ENCODE results near the gene DES.
"Not testable (repeated sequence)": the region's sequence is repeated elsewhere in the genome, so short reads cannot be mapped to it uniquely, and the experiment has no call there.

The DES gene

DNA sequence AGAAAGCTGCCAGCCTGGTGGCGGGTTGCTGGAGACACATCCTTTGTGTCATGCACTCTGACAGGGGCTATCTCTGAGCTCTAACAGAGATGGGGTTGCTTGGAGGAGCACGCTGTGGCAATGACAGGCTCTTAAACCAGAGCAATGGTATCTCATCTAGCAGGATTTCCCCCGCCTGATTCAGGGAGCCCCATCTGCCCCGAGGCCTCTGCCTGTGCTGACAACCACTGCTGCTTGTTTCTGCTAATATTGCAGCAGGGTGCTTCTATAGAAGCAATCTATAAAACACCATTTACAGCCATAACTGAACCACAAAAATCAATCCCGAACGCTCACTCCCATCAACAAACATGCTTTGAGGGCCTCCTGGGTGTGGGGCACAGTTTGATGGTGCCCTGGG is 17.6 kb upstream of the DES start:
- ATAC-seq = no peak

DNA sequence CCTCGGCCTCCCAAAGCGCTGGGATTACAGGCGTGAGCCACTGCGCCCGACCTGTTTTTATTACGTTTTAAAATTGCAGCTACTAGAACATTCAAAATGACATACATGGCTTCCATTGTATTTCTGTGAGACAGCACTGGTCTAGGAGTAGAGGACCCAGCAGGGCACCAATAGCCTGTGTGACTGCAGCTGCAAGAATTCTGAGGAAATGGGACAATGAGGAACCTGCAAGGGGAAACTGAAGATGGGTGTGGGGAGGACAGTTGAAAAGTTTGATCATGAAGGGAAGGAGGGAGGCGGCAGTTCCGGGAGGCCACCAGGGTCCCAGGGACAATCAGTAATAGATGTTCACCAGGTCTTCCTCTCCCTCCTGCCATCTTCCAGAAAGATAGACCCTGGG is 16.6 kb upstream of the DES start:
- no peak for ATAC-seq

DNA sequence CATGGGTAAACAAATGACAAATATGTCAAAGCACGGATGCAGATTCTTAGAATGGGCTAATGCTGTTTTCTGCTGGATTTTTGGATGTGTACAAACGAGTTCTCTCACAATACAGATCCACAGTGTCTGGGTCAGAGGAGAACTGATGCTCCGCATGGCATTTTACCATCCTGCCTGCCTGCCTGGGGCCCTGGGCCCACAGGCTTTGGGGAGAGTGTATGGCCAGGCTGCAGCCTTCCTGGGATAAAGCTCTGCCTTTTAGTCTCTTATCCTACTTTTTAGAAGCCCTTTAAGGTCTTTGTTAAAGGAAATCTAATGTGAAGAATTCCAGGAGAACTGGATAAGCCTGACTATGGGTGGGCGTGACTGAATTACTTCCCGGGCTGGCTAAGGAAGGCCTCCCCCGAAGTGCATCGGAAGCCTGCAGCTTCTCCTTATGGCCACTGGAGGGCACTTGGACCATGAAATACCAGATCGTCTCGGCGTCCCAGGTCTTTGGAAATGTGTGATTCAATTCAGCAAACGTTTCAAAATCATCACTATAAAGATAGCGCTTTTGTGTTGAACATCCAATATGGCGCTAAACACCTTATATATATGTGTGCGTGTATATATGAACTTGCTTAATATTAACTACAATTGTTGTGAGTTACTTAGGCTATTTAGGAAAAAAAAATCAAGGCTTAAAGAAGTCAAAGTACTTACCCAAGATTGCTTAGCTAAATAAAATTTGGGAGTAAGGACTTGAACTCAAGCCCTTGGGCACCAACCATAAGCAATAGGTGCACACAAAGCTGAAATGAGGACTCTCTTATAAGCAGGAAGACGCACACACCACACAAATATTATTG is 15.3 kb upstream of the DES start:
- peak; percentile 76 to 85 for ATAC-seq

DNA sequence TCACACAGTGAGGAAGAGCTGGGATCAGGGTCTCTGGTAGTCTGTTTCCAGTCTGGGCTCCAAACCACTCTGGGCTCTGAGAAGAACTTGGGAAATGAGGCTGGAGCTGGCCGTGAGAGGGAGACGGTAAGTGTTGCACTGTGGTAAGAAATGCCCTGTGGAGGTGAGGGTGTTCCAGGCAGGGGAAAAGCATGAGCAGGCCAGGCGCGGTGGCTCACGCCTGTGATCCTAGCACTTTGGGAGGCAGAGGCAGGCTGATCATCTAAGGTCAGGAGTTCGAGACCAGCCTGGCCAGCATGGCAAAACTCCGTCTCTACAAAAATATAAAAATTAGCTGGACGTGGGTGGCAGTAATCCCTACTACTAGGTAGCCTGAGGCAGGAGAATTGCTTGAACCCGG is 14.3 kb upstream of the DES start:
- no peak for ATAC-seq

DNA sequence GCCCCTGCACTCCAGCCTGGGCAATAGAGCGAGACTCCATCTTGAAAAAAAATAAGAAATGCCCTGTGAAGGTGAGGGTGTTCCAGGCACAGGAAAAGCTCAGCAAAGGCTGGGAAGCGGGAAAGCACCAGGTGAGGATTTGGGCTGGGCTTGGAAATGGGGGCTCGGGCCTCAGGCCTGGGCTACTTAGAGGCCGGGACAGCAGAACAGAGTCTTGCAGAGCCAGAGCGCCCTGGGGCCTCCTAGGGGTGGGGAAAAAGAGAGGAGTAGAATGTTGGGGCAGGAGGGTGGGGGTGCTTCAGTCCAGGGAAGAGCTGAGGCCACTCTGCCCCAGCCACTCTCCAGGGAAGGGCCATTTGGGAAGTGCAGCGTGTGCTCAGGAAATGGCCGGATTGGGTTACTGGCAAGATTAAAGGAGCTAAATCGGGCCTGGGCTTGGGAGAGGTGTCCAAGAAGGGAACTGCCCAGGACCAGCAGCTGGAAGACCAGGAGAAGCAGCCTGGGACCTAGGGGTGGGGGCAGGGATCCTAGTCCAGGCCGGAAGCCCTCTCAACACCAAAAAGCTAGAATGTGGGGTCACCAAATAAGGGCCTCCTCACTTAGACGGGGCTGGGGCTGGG is 13.8 kb upstream of the DES start:
- no peak for ATAC-seq

DNA sequence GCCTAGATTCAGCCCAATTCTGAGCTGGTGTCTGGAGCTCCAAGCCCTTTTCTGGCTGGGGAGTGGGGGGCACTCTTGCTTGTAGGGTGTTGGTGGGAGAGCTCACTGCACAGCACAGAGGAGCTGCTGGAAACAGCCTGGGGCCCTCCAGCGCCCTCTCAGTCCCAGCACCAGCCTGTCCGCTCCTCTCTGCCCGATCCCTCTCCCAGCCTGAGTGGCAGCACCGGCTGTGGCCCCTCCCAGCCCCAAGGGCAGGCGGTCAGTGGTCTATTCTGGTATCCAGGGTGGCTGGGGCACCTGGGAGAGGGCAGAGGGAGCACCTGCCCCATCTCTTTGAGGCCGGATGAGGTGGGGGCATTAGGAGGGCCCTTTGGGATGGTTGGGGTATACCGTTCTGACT is 13.2 kb upstream of the DES start:
- ATAC-seq = no peak

DNA sequence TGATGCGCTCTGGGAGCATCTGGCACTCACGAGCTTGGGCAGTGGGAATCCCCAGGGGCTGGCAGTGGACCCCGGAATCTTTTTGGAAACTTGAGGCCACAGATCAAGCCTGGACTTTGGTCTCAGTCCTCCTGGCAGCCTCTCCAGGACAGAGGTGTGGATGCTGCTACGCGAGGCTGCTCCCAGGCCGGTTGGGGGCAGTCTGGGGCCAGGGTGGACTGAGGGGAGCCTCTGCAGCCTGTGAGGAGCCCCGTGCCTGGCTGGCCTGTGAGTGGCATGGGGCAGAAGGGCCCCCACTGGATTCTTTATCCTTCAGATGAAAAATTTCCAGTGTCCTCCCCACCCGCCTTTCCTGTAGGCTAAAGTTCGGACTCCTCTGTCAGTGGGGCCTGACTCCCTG is 12.7 kb upstream of the DES start:
- ATAC-seq = no peak

DNA sequence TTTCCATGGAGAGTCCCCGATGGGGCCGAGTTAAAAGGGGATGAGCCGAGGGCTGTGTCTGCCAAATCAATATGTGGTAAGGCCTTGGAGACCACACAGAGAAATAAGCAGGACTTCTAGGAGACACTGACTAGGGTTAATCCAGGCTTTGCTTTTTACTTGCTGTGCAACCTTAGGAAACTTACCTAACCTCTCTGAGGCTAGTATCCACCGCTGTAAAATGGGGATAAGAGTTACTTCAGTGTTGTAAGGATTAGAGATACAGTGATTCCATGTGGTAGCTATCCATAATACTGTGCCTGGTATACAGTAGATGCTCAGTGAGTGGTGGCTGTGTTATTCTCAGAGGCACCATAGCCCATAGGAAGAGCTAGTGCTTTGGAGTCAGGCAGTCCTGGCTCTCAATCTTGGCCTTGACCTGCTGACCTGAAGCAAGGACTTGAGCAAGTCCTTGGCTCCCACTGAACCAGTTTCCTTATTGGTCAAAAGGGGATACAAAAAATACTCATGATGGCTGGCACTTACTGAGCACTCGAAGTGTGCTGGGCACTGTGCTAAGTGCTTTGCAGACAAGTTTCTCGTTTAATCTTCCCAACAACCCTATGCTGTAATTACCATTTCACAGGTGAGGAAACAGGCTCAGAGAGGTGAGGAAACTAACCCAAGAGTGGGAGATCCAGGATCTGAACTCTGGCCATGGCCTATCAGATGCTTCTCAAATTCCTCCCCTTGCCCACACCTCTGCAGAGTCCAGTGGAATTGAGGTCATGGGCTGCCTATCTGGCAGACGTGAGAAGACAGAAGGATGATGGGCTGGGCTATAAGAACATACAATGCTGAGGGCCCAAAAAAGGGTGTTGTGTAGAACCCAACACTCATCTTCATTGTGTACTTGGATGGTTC is 12.0 kb upstream of the DES start:
- ATAC-seq = no peak

DNA sequence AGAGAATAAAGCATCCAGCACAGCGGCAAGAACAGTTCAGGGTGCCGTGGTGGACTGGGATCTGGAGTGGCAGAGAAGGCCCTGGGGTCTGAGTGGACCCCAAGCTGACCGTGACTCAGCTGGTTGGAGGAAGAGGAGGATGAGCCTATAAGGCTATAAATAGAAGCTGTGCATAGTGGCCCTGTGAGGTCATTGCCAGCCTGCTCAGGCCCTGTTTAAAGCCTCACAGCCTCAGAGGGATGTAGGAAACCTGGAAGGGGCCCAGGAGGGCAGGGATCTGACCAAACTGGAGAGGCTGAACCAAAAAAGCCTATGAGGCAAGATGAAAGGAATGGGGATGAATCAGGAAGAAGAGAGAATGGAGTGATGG is 11.3 kb upstream of the DES start:
- no peak for ATAC-seq

DNA sequence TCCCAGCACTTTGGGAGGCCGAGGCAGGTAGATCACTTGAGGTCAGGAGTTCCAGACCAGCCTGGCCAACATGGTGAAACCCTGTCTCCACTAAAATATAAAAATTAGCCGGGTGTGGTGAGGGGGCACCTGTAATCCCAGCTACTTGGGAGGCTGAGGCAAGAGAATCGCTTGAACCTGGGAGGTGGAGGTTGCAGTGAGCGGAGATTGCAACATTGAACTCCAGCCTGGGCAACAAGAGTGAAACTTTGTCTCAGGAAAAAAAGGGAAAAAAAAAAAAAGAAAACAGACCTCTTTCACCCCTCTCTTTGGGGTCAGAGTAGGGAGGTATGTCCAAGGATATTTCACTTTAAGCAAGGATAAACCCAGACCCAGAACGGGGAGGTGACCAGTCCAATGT is 10.8 kb upstream of the DES start:
- not testable (repeated sequence) for ATAC-seq

DNA sequence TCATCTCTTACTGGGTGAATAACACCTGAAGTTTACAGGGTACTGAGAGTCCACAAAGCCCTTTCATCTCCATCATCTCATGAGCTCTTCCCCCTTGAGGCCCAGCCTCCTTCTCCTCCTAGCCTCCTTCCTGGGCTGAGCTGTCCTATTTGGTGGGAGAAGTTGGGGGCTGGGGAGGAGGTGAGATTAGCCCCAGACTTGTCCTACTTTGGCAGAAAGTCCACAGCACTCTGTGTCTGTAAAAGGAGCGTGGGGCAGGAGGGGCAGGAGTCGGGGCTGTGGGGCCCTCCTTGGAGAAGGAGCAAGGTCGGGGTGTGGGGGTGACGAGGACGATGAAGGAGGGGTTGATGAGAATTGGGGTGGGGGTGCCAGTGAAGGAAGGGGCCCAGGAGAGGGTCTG is 10.0 kb upstream of the DES start:
- no peak for ATAC-seq

DNA sequence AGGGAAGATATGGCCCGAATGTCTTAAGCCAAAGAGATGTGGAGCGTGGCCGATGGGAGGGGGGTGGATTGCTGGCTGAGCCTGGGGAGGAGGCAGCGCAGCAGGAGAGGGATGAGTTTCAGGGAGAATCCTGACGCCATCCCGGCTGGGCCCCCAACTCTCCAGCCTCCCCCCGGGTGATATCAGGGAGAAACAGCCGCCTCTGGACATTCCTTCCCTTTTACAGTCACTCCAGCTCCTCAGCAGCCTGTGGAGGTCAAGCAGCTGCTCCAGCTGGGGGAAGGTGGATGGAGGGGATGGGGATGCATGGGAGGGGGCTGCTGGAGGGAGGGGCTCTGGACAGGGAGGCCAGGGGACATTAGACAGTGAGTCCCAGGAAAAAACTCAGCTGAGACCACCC is 9.5 kb upstream of the DES start:
- no peak for ATAC-seq

DNA sequence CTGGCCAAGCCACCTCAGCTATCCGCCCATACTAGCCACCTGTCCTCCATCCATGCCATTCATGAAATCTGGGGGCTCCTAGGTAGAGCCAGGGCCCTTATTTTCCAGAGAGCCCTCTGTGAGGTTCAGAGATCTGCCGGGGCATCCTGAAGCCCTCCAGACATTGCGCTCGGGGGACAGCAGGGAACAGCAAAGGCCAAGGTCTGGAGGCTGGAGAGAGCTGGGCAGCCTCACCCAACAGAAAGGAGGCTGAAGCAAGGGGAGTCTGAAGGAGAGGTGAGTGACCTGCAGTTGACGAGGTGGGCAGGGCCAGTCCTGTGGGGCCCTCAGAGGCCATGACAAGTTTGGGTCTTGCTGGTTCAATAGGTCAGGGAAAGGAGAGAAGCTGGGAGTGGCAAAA is 8.6 kb upstream of the DES start:
- ATAC-seq = no peak

DNA sequence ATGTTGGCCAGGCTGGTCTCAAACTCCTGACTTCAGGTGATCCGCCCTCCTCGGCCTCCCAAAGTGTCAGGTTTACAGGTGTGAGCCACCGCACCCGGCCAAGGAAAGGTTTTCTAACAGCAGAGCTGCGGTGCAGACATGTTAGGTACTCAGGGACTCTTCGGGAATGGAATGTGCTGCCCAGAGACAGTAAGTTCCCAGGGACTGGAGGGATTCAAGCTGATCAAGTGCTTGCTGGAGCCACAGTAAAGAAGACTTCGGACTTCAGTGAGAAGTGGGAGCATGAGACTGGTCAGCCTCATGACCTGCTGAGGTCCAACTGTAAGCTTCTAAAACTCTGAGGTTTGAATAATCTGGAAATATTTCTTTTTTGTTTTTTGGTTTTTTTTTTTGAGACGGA is 7.8 kb upstream of the DES start:
- ATAC-seq = no peak

DNA sequence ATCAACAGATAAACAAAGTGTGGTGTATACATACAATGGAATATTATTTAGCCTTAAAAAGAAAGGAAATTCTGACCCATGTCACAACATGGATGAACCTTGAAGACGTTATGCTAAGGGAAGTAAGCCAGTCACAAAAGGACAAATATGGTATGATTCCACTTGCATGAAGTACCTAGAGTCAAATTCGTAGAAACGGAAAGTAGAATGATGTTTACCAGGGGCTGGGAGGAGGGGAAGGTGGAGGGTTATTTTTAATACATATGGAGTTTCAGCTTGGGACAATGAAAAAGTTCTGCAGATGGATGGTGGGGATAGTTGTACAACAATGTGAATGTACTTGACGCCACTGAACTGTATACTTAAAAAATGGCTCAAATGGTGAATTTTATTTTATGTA is 3.3 kb upstream of the DES start:
- no peak for ATAC-seq

DNA sequence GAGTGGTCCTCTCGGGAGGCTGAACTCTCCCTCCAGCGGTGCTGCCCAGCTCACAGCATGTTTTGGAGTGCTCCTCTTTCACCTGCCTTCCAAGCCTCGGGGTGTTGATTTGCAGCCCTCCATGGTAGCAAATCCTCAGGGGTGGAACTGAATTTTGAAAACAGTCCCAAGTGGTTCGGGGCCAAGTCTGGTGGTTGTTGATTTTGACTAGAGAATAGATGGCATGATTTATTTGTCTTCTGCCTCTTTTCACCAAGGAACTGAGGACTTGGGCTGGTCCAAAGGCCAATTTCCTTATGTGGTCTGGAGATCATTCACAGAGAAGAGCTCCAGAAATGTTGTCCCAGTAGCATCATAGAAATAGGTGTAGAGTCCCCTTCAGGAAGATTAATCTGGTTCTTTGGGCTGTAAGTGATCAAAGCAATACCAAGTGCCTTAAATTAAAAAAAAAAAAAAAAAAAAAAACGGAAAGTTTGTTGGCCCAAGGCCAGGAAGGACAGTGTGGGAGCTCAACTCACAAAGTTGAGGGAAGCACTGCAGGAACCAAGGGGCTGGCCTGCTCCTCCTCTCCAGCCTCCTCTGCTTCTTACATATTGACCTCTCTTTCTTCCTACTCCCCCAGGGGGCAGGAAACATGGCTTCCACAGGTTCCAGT is 2.5 kb upstream of the DES start:
- ATAC-seq = no peak

DNA sequence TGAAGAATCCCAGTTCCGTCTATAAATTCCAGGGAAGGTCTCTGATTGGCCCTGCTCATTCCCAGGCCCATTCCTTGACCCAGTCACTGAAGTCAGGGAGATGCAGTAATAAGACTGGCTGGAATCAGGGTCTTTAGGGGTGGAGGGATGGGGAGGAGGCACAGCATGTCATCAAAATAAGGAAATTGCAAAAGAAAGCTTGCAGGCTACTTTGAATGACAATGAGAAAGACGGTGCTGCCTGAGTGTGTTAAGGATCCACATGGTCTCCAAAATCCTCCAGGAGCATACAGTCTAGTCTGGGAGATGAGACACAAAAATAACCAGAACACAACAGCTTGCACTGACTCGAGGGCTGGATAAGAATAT is 2.0 kb upstream of the DES start:
- ATAC-seq = no peak

DNA sequence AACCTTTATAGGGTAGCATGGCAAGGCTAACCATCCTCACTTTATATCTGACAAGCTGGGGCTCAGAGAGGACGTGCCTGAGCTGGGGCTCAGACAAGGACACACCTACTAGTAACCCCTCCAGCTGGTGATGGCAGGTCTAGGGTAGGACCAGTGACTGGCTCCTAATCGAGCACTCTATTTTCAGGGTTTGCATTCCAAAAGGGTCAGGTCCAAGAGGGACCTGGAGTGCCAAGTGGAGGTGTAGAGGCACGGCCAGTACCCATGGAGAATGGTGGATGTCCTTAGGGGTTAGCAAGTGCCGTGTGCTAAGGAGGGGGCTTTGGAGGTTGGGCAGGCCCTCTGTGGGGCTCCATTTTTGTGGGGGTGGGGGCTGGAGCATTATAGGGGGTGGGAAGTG is 1.2 kb upstream of the DES start:
- ATAC-seq = no peak

DNA sequence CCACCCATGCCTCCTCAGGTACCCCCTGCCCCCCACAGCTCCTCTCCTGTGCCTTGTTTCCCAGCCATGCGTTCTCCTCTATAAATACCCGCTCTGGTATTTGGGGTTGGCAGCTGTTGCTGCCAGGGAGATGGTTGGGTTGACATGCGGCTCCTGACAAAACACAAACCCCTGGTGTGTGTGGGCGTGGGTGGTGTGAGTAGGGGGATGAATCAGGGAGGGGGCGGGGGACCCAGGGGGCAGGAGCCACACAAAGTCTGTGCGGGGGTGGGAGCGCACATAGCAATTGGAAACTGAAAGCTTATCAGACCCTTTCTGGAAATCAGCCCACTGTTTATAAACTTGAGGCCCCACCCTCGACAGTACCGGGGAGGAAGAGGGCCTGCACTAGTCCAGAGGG is 803 bp upstream of the DES start:
- ATAC-seq = no peak

DNA sequence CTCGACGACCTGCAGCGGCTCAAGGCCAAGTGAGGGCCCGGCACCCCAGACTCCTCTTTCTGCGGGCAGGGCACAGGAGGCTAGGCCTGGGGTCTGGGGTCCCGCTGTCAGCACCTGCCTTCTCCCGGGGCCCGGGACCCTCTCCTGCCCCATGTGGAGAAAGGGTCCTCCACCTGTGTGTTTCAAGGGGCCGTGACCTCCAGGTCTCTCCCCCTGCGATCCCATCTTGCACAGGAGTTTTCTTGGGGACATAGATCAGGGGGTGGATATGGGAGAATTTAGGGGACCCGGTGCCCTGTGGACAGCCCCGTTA is 791 bp downstream of the DES start:
- ATAC-seq = no peak

DNA sequence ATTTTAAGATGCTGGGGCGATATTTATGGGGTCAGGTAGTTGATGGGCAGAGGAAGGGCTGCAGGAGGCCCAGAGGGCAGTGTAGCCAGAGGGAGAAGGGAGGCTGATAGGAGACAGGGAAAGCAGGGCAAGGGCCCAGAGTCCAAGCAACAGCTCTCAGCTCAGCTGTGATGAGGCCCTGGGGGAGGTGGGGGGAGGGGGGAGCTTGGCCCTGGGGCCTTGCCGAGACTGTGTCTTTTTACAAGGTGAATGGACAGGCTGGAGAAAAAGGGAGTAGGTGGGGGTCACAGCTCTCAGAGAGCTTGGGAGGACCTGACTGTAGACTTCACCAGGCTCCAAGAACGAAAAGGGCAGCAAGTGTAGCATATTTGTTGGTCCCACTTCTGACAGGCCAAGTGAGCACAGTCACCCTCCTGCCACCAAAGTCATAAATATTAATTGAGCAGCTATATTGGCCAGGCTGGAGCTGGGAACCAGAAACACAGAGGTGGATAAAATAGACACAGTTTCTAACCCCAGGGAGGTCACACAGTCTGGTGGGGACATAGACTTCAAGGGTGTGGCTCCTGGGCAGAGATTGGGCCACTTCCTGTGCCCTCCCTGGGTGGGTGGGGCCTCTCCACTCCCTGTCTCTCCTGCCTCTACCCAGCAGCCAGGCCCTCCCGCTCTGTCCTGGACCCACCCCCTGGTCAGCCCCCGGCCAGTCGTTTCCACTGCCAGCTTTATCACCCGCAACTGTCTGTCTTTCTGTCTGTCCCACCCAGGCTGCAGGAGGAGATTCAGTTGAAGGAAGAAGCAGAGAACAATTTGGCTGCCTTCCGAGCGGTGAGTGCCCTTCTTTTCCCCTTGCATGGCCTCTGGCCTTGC is 1.4 kb downstream of the DES start:
- no peak for ATAC-seq

DNA sequence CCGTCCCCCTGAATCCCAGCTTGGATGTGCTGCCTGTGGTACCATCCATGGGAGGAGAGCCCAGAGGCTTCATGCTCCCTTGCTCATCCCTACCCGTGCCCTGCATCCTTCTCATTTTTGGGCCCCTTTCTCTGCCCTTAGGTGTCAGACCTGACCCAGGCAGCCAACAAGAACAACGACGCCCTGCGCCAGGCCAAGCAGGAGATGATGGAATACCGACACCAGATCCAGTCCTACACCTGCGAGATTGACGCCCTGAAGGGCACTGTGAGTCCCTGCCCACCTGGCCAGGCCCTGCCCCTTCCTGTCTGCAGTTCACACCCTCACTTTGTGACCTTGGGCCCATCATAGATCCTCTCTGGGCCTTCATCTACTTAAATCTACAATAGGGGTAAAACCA is 2.5 kb downstream of the DES start:
- no peak for ATAC-seq

DNA sequence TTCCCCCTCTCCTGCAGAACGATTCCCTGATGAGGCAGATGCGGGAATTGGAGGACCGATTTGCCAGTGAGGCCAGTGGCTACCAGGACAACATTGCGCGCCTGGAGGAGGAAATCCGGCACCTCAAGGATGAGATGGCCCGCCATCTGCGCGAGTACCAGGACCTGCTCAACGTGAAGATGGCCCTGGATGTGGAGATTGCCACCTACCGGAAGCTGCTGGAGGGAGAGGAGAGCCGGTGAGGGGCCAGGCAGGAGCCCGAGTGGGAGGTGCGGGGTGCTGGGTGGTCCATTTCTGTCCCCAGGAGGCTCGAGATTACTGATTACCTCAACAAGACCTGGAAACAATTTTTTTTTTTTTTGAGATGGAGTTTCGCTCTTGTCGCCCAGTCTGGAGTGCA is 3.1 kb downstream of the DES start:
- no peak for ATAC-seq

Data from activated CD4-positive, CD25-positive, alpha-beta regulatory T cell treated with anti-CD3 and anti-CD28 coated beads, Interleukin-2, amount 50 U/mL, for 24 hours (primary cell).